ENCODE measurements around the gene TDRD12. TPM values are rescaled to one million over a fixed set of nuclear protein-coding genes. Genes with fewer than 3 reads are reported as not detected.

Gene TDRD12
- total and polyA plus RNA-seq, 11 donors: 0.06 to 0.63 (median 0.23) TPM; not detected in 5

DNA sequence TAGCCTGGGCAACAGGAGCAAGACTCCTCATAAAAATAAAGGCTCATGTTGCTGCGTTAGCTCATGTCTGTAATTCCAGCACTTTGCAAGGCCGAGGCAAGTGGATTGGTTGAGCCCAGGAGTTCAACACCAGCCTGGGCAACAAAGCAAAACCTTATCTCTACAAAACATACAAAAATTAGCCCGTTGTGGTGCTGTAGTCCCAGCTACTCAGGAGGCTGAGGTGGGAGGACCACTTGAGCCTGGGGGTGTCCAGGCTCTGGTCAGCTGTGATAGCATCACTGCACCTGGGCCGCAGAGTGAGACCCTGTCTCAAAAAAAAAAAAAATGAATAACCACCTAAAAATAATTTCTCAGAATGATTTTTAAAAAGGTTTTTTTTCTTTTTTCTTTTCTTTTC lies 31.9 kb upstream of the TDRD12 start:
- ATAC-seq (no peak), DNase-seq (no peak)
- Histone ChIP-seq H3K4me3 (no peak overlapping the region), H3K9me3 (no peaks in the 10 kb centered on the region), H3K27me3 (no peaks in the 10 kb centered on the region), H3K36me3 (peaks cover 0 to 5% (median 0%) of the 10 kb centered on the region in 9 donors), H3K4me1 (peaks cover 0 to 22% (median 13%) of the 10 kb centered on the region in 12 donors), H3K27ac (no peak overlapping the region)
- no peak for TF ChIP-seq POLR2A (IDR thresholded peaks at IDR 0.05)
- TF ChIP-seq, protein P1, sequence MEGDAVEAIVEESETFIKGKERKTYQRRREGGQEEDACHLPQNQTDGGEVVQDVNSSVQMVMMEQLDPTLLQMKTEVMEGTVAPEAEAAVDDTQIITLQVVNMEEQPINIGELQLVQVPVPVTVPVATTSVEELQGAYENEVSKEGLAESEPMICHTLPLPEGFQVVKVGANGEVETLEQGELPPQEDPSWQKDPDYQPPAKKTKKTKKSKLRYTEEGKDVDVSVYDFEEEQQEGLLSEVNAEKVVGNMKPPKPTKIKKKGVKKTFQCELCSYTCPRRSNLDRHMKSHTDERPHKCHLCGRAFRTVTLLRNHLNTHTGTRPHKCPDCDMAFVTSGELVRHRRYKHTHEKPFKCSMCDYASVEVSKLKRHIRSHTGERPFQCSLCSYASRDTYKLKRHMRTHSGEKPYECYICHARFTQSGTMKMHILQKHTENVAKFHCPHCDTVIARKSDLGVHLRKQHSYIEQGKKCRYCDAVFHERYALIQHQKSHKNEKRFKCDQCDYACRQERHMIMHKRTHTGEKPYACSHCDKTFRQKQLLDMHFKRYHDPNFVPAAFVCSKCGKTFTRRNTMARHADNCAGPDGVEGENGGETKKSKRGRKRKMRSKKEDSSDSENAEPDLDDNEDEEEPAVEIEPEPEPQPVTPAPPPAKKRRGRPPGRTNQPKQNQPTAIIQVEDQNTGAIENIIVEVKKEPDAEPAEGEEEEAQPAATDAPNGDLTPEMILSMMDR (IDR thresholded peaks at IDR 0.05): no peak
- intact Hi-C loops (cut with DNase I): no loop called here
- WGBS, 4 donors: 87 to 92% (median 90%) methylated on average over 4 of the region's 4 CpGs

DNA sequence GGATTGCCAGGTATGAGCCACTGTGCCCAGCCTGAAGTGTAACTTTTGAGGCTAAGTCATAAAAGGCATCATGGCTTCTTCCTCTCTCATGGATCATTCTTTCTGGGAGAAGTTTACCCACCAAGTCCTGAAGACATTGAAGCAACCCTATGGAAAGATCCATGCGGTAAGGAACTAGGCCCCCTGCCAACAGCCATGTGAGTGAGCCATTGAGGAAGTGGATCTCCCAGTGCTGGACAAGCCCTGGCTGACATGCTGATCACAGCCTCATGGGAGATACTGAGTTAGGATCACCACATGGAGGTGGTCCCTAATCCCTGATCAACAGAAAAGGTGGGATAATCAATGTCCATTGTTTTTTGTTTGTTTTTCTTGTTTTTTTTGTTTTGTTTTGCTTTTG lies 31.3 kb upstream of the TDRD12 start:
- peak in 2 of 5 donors; percentile 30 to 55 for DNase-seq
- no peaks in the 10 kb centered on the region for H3K27me3 ChIP-seq
- peaks cover 0 to 5% (median 0%) of the 10 kb centered on the region in 9 donors for H3K36me3 ChIP-seq
- no peak for ATAC-seq
- H3K9me3 ChIP-seq: no peaks in the 10 kb centered on the region
- no peak overlapping the region for H3K4me3 ChIP-seq
- intact Hi-C loops (cut with DNase I): no loop called here
- no peak for TF ChIP-seq POLR2A (IDR thresholded peaks at IDR 0.05)
- TF ChIP-seq, protein P1 (IDR thresholded peaks at IDR 0.05): no peak
- H3K27ac ChIP-seq: no peak overlapping the region
- H3K4me1 ChIP-seq: peaks cover 0 to 28% (median 19%) of the 10 kb centered on the region in 12 donors
- 65 to 92% (median 78%) methylated on average over 1 of the region's 1 CpG for WGBS, 4 donors

DNA sequence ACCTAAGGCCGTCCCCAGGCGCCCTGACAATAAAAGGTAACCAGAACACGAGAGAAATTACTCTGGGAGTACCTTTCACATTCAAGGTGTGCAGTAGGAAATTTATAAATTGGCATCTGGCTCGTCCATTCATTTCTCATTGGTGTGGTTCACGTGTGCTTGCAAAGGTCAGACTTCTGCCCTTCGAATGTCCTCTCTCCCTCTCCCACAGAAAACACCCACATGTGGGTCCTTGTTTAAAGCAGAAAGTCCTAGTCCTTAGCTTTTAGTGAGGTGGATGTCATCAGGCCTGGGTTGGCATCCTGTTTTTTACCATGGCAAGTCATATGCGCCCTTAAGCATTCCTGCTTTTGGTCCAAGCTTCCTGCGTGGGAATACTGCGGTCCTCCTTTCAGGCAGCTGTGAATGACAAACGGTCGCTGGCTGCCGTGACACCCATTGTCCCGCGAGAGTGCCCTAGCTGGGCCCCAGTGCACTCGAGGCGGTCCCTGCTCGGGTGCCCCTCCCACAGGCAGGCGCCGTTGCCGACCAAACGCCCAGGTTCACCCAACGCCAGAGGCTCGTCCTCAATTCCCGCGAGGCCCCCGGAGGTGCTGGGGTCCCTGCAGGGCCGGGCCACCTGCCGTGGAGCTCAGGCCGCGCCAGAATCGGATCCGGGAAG lies 28.1 kb upstream of the TDRD12 start, which contains the start of gene NUDT19:
Gene NUDT19, plus strand, starts transcription at position 531 of the 661 bp plus-strand sequence. CDS start 140 bp downstream, outside the sequence.
- intact Hi-C loops (cut with DNase I): loop anchor here in 3 of 10 donors (5.0 to 10.0 kb wide), 3 partner anchors 87 to 97 kb away; no protein-coding TSS in a partner anchor
- H3K36me3 ChIP-seq: peaks cover 0 to 5% (median 0%) of the 10 kb centered on the region in 9 donors
- no peaks in the 10 kb centered on the region for H3K9me3 ChIP-seq
- WGBS, 4 donors: 5 to 9% (median 7%) methylated on average over 17 to 32 of the region's 32 CpGs
- TF ChIP-seq, protein P1 (IDR thresholded peaks at IDR 0.05): peak in 1 of 12 donors; percentile 15
- peak in 1 of 2 donors; percentile 46 for TF ChIP-seq POLR2A (IDR thresholded peaks at IDR 0.05)
- H3K27ac ChIP-seq: peak within 1 kb of the TSS; percentile 65 to 90 (median 84)
- H3K4me1 ChIP-seq: peaks cover 0 to 59% (median 44%) of the 10 kb centered on the region in 12 donors
- ATAC-seq: peak; percentile 97 to 98 (median 98)
- peak; percentile 87 to 94 (median 92) for DNase-seq
- peak within 1 kb of the TSS; percentile 52 to 90 (median 78) for H3K4me3 ChIP-seq
- H3K27me3 ChIP-seq: no peaks in the 10 kb centered on the region

Measured in heart left ventricle (tissue), 16 donors.